Calu3 (cell line): ENCODE results near the gene CERS3. TPM values are rescaled to one million over a fixed set of nuclear protein-coding genes. Genes with fewer than 3 reads are reported as not detected.
"Not testable (repeated sequence)": the region's sequence is repeated elsewhere in the genome, so short reads cannot be mapped to it uniquely, and the experiment has no call there.

Experiments
- BruUV-seq: library from RNA; stranded (reverse); fragments of 400-500 nt; replicated peaks from 2 replicates; lab custom pipeline; 2021; lab: Mats Ljungman, UMichigan
- CTCF ChIA-PET: fragments of 300-600 bp; sonication (Branson Sonifier 250); formaldehyde crosslinking; loops from one replicate; lab custom pipeline; 2022; ENCODE audit warnings: antibody characterized with exemption; lab: Charles Lee
- DNase-seq: peaks from one replicate; pipeline ENCODE4 v3.0.0; 2022
- H3K27ac Mint-ChIP-seq: one replicate; pipeline ENCODE4 v1.8.0; 2022; ENCODE audit warnings: mixed read lengths; ENCODE audit not compliant: unreplicated experiment
- H3K27me3 Mint-ChIP-seq: one replicate; pipeline ENCODE4 v1.8.0; 2022; ENCODE audit warnings: mixed read lengths; ENCODE audit not compliant: unreplicated experiment
- H3K36me3 Mint-ChIP-seq: one replicate; pipeline ENCODE4 v1.8.0; 2022; ENCODE audit warnings: mild to moderate bottlenecking, moderate library complexity, mixed read lengths; ENCODE audit not compliant: insufficient read depth, unreplicated experiment
- H3K4me1 Mint-ChIP-seq: one replicate; pipeline ENCODE4 v1.8.0; 2022; ENCODE audit warnings: mild to moderate bottlenecking, low read depth, mixed read lengths; ENCODE audit not compliant: unreplicated experiment
- H3K4me3 Mint-ChIP-seq: one replicate; pipeline ENCODE4 v1.8.0; 2022; ENCODE audit warnings: mild to moderate bottlenecking, low read depth, moderate library complexity, mixed read lengths; ENCODE audit not compliant: unreplicated experiment
- H3K9me3 Mint-ChIP-seq: one replicate; pipeline ENCODE4 v1.8.0; 2022; ENCODE audit warnings: low read depth, mixed read lengths; ENCODE audit not compliant: unreplicated experiment
- intact Hi-C: fragments of 100-400 bp; cut with micrococcal nuclease; formaldehyde crosslinking; loops from one replicate; pipeline ENCODE4 v1.10.0; 2022; ENCODE audit not compliant: unreplicated experiment
- total RNA-seq: library from RNA; stranded (reverse); gene quantifications from 2 replicates; pipeline ENCODE4 v1.2.3, GENCODE V29; 2022
- TF ChIP-seq, protein P1 (sequence below): fragments of 200-600 bp; IDR thresholded peaks from one replicate; pipeline ENCODE4 v1.8.0; 2022; ENCODE audit warnings: antibody characterized with exemption; ENCODE audit not compliant: unreplicated experiment

Gene CERS3
- total RNA-seq, 1 experiment from 2014 or later: 0.61 TPM

- Mint-ChIP-seq H3K36me3 (no peaks in the 10 kb centered on the region), H3K9me3 (no peaks in the 10 kb centered on the region), H3K27me3 (no peaks in the 10 kb centered on the region), H3K27ac (no peak overlapping the region), H3K4me1 (no peaks in the 10 kb centered on the region), H3K4me3 (no peak overlapping the region)
- CTCF ChIA-PET: interaction anchor here (0.6 kb wide), 1 partner anchor 11 kb away, joined by 5 read pairs; no protein-coding TSS in a partner anchor
- TF ChIP-seq, protein P1, sequence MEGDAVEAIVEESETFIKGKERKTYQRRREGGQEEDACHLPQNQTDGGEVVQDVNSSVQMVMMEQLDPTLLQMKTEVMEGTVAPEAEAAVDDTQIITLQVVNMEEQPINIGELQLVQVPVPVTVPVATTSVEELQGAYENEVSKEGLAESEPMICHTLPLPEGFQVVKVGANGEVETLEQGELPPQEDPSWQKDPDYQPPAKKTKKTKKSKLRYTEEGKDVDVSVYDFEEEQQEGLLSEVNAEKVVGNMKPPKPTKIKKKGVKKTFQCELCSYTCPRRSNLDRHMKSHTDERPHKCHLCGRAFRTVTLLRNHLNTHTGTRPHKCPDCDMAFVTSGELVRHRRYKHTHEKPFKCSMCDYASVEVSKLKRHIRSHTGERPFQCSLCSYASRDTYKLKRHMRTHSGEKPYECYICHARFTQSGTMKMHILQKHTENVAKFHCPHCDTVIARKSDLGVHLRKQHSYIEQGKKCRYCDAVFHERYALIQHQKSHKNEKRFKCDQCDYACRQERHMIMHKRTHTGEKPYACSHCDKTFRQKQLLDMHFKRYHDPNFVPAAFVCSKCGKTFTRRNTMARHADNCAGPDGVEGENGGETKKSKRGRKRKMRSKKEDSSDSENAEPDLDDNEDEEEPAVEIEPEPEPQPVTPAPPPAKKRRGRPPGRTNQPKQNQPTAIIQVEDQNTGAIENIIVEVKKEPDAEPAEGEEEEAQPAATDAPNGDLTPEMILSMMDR: no peak
- no peak for DNase-seq
- no TSS peak for BruUV-seq
- intact Hi-C loops: no loop called here
Observed at GRCh38 chr15:100457201-100457600, 71.5 kb downstream of the CERS3 start.

DNA sequence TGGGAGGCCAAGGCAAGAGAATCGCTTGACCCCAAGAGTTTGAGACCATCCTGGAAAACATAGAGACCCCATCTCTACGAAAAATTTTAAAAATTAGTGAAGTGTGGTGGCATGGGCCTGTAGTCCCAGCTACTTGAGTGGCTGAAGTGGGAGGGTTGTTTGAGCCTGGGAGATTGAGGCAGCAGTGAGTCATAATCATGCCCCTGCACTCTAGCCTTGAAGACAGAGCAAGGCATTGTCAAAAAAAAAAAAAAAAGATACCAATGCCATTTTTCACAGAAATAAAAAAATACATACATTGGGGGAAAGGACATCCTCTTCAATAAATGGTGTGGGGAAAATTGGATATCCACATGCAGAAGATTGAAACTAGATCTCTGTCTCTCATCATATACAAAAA lies 74.6 kb downstream of the CERS3 start:
- Mint-ChIP-seq H3K27me3 (no peaks in the 10 kb centered on the region), H3K4me3 (no peak overlapping the region), H3K4me1 (no peaks in the 10 kb centered on the region), H3K9me3 (peaks cover 3% of the 10 kb centered on the region), H3K27ac (no peak overlapping the region), H3K36me3 (no peaks in the 10 kb centered on the region)
- TF ChIP-seq, protein P1: no peak
- no TSS peak for BruUV-seq
- CTCF ChIA-PET: interaction anchor here (0.6 kb wide), 1 partner anchor 920 kb away, joined by 4 read pairs; no protein-coding TSS in a partner anchor
- intact Hi-C loops: no loop called here
- no peak for DNase-seq

DNA sequence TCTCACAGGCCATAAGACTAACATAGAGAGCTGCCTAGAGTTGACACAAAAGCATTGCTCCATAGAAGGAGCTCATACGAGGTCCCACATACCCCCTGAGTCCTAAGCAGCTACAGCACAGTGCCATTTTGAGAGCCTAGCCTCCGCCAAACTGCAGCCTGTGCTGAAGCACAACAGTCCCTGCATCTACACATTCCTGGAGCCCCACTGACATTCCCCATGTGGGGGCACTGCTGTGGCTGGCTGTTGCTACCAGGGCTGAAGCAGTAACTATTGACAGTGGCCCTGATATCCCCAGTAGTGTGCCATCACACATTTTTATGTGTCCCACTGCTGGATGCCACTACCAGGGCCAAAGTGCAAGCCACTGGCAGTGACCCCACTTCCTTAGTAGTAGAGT lies 80.3 kb downstream of the CERS3 start:
- Mint-ChIP-seq H3K27me3 (peaks cover 15% of the 10 kb centered on the region), H3K4me3 (no peak overlapping the region), H3K4me1 (no peaks in the 10 kb centered on the region), H3K36me3 (no peaks in the 10 kb centered on the region), H3K27ac (no peak overlapping the region), H3K9me3 (peaks cover 3% of the 10 kb centered on the region)
- BruUV-seq: no TSS peak
- TF ChIP-seq, protein P1: no peak
- CTCF ChIA-PET: no interaction called here
- intact Hi-C loops: loop anchor here (10.0 kb wide), 1 partner anchor 626 kb away; no protein-coding TSS in a partner anchor
- no peak for DNase-seq

- intact Hi-C loops: loop anchor here (10.0 kb wide), 1 partner anchor 634 kb away; no protein-coding TSS in a partner anchor
- DNase-seq, CTCF ChIA-PET, H3K9me3 Mint-ChIP-seq, H3K4me3 Mint-ChIP-seq, BruUV-seq, H3K36me3 Mint-ChIP-seq, H3K27ac Mint-ChIP-seq, H3K4me1 Mint-ChIP-seq: not testable (repeated sequence)
- H3K27me3 Mint-ChIP-seq: peaks cover 55% of the 10 kb centered on the region
Observed at GRCh38 chr15:100441063-100441462, 87.7 kb downstream of the CERS3 start.

DNA sequence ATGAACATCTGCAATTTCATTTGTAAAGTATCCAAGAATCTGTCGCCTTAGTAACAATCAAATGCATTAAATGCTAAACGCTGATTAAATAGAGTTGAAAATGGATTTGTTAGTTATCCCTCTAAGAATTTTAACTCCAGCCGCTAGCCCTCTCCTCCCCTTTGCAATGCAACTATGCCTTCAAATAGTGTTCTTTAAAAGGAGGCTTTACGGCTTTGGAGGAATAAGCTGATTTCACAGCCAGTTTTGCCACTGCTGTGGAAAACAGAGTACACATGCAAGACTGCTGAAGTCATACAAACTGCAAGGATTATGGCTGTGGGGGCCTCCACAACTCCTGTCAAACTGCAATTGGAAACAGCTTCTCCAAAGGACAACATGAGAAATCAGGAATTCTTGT lies 89.2 kb downstream of the CERS3 start:
- no peaks in the 10 kb centered on the region for H3K36me3 Mint-ChIP-seq
- H3K27me3 Mint-ChIP-seq: peaks cover 50% of the 10 kb centered on the region
- no peak overlapping the region for H3K4me3 Mint-ChIP-seq
- no peak overlapping the region for H3K27ac Mint-ChIP-seq
- no peak for DNase-seq
- TF ChIP-seq, protein P1: no peak
- intact Hi-C loops: no loop called here
- H3K4me1 Mint-ChIP-seq: no peaks in the 10 kb centered on the region
- CTCF ChIA-PET: no interaction called here
- no TSS peak for BruUV-seq
- H3K9me3 Mint-ChIP-seq: no peaks in the 10 kb centered on the region
